ENCODE results near the gene PPTC7. TPM values are rescaled to one million over a fixed set of nuclear protein-coding genes. Genes with fewer than 3 reads are reported as not detected.
A peak's percentile ranks its signal among the peaks of the same experiment; 100 is the strongest.

Gene PPTC7
- total and polyA plus RNA-seq, 2 of the 8 experiments (the other 6 are each of a cell fraction or from before 2014, with no cell fraction given): 8.1 to 15.9 TPM

DNA sequence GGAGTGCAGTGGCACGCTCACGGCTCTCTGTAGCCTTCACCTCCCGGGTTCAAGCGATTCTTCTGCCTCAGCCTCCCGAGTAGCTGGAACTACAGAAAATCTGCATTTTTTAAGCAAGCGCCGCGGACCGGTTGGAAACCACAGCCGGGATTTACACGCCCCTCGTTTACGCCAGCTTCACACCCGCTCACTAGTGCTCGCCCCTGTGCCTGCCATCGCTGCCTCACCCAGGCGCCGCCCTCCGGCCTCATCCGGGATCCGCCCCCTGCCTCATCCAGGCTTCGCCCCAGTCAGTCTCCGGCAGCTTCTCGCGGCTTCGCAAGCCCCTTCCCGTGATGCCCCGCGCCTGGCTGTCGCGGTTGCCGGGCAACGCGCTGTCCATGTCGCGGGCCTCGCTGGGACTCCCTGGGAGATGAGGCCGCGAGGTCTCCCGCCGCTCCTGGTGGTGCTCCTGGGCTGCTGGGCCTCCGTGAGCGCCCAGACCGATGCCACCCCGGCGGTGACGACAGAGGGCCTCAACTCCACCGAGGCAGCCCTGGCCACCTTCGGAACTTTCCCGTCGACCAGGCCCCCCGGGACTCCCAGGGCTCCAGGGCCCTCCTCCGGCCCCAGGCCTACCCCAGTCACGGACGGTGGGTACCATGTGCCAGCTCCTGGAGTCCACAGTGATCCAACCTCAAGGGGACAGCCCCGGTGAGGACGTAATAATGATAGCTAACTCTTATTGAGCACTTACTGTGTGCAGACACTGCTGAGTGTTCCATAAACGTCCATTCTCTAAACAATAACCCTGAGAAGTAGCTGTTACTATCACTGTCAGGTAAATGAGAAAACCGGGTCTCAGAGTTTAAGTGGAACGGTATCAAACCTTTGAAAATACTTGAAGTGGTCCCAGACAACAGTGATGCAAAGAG lies 30.9 kb upstream of the PPTC7 start, which contains the start of gene TCTN1:
TCTN1 (plus strand) TSS at position 359 of the 914 bp plus-strand sequence; CDS start at position 413, 54 bp downstream.
- peak within 1 kb of the TSS; percentile 89 for H4K8ac ChIP-seq (ENCODE audit: extremely low read depth, insufficient read depth, low read length)
- no peak within 1 kb of the TSS for H2BK12ac ChIP-seq (ENCODE audit: low read depth, low read length)
- H2BK20ac ChIP-seq (ENCODE audit: low read length): no peak within 1 kb of the TSS
- no peaks in the 10 kb centered on the region for H3K27me3 ChIP-seq (replicated peaks in 1 of 4; ENCODE audit: control insufficient read depth in 3 of 4, extremely low read depth in 1 of 4, insufficient read depth in 3 of 4, low read length in 3 of 4)
- peaks cover 2% of the 10 kb centered on the region for H3K23me2 ChIP-seq (ENCODE audit: low read depth, low read length)
- H2BK15ac ChIP-seq (ENCODE audit: low read length): no peak within 1 kb of the TSS
- ChIA-PET POLR2A (ENCODE audit: partially characterized antibody) (interaction anchor here (0.8 to 2.7 kb wide), 7 partner anchors 9 to 261 kb away, joined by 3 to 13 read pairs (median 4); partner anchors contain the start of genes FAM216A and GPN3), CTCF (ENCODE audit: partially characterized antibody) (interaction anchor here (0.6 to 1.6 kb wide), 11 partner anchors 10 to 745 kb away, joined by 3 to 7 read pairs (median 3); no protein-coding TSS in a partner anchor)
- no peak within 1 kb of the TSS for H3K23ac ChIP-seq (ENCODE audit: insufficient read length)
- no peaks in the 10 kb centered on the region for H3K4me1 ChIP-seq (replicated peaks in 1 of 4; ENCODE audit: control insufficient read depth in 3 of 4, insufficient read depth in 4 of 4, low read length in 3 of 4)
- no peaks in the 10 kb centered on the region for H3K79me1 ChIP-seq (ENCODE audit: low read depth, low read length)
- no peak within 1 kb of the TSS for H2AK5ac ChIP-seq (ENCODE audit: low read depth, low read length)
- no peak within 1 kb of the TSS for H3K27ac ChIP-seq (ENCODE audit: low read depth, low read length)
- H3K36me3 ChIP-seq (ENCODE audit: control insufficient read depth in 2 of 4, insufficient read depth in 4 of 4, low read length in 3 of 4): no peaks in the 10 kb centered on the region
- H2AFZ ChIP-seq (ENCODE audit: low read length): peak within 1 kb of the TSS; percentile 82
- peak within 1 kb of the TSS; percentile 39 for H4K5ac ChIP-seq (ENCODE audit: insufficient read length, low read depth, low read length)
- no peak within 1 kb of the TSS for H3K4ac ChIP-seq (replicated peaks; ENCODE audit: insufficient read length, low read depth, low read length)
- FAIRE-seq (no peak), DNase-seq (ENCODE audit: low read depth in 1 of 2, low spot score in 2 of 2) (peak; percentile 84 to 97)
- peak within 1 kb of the TSS; percentile 39 to 72 (median 66) for H3K4me3 ChIP-seq (ENCODE audit: extremely low read depth in 1 of 4, insufficient read depth in 2 of 4, low read depth in 3 of 4, low read length in 4 of 4)
- no peak within 1 kb of the TSS for H2BK120ac ChIP-seq (replicated peaks; ENCODE audit: low read depth, low read length)
- H2BK5ac ChIP-seq (ENCODE audit: low read depth, low read length): no peak within 1 kb of the TSS
- WGBS, 2 experiments (ENCODE audit: extremely low coverage in 1 of 2, insufficient coverage in 1 of 2, insufficient read length in 1 of 2, insufficient replicate concordance in 2 of 2, low coverage in 1 of 2, low lambda C conversion rate in 2 of 2, missing lambda C conversion rate in 1 of 2): 8% methylated on average over 46 of the region's 60 CpGs; no CpG with 5 or more reads in 1 of the 2 experiments
- H3K4me2 ChIP-seq (ENCODE audit: insufficient read depth in 1 of 2, low read depth in 2 of 2, low read length in 2 of 2): peak within 1 kb of the TSS; percentile 81 to 82
- H3K79me2 ChIP-seq (ENCODE audit: control insufficient read depth in 1 of 2, insufficient read depth in 2 of 2, low read length in 2 of 2): no peaks in the 10 kb centered on the region
- H3K9me3 ChIP-seq (ENCODE audit: insufficient read depth in 2 of 2, low read depth in 1 of 2, low read length in 1 of 2): no peaks in the 10 kb centered on the region
- H4K91ac ChIP-seq (replicated peaks; ENCODE audit: insufficient read length, low read length): no peak within 1 kb of the TSS
- no peaks in the 10 kb centered on the region for H4K20me1 ChIP-seq (replicated peaks in 1 of 2; ENCODE audit: control insufficient read depth in 1 of 2, insufficient read depth in 2 of 2, low read length in 2 of 2)
- H3K14ac ChIP-seq (ENCODE audit: insufficient read length): no peak within 1 kb of the TSS
- H3K9ac ChIP-seq (replicated peaks in 1 of 4; ENCODE audit: extremely low read depth in 1 of 4, low read depth in 3 of 4, low read length in 3 of 4): peak within 1 kb of the TSS; percentile 70 to 86 (median 74)
- H3K18ac ChIP-seq (ENCODE audit: extremely low read depth, low read length): no peak within 1 kb of the TSS
- H3K56ac ChIP-seq (replicated peaks; ENCODE audit: insufficient read length, low read depth, low read length): peak within 1 kb of the TSS; percentile 53
- TF ChIP-seq POU5F1 (IDR thresholded peaks at IDR 0.05; ENCODE audit: low read depth, low read length) (no peak), SUZ12 (IDR thresholded peaks at IDR 0.05; ENCODE audit: low read length) (no peak), SIRT6 (IDR thresholded peaks at IDR 0.05; ENCODE audit: low read length) (no peak), EGR1 (IDR thresholded peaks at IDR 0.05; ENCODE audit: borderline replicate concordance, low read depth, low read length) (no peak)
- TF ChIP-seq, protein P1, sequence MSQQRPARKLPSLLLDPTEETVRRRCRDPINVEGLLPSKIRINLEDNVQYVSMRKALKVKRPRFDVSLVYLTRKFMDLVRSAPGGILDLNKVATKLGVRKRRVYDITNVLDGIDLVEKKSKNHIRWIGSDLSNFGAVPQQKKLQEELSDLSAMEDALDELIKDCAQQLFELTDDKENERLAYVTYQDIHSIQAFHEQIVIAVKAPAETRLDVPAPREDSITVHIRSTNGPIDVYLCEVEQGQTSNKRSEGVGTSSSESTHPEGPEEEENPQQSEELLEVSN (IDR thresholded peaks at IDR 0.05): no peak; the same call in 1 of the 2 replicates
